GM18861 (cell line): Measurements from ENCODE around the gene TGDS.
A peak's percentile ranks its signal among the peaks of the same experiment; 100 is the strongest.
"Not testable (repeated sequence)": the region's sequence is repeated elsewhere in the genome, so short reads cannot be mapped to it uniquely, and the experiment has no call there.

Experiments
- ATAC-seq: cut with Tn5 transposase; IDR thresholded peaks from one replicate; pipeline ENCODE4 v1.9.1; 2021; ENCODE audit not compliant: unreplicated experiment

Gene TGDS

GRCh38 chr13:94595950-94596574 lies at the start of gene TGDS:
Gene TGDS, minus strand, starts transcription at chr13:94596152. Its CDS starts 16 bp downstream, at chr13:94596136.
- peak; percentile 97 for ATAC-seq

GRCh38 chr13:94641409-94641941 lies 45.5 kb upstream of the TGDS start:
- no peak for ATAC-seq

GRCh38 chr13:94640721-94641120 lies 44.8 kb upstream of the TGDS start:
- no peak for ATAC-seq

- not testable (repeated sequence) for ATAC-seq
Observed at GRCh38 chr13:94637677-94638076, 41.7 kb upstream of the TGDS start.

- no peak for ATAC-seq
Observed at GRCh38 chr13:94636942-94637578, 41.1 kb upstream of the TGDS start.

- ATAC-seq, result not testable (repeated sequence)
Observed at GRCh38 chr13:94636096-94636495, 40.1 kb upstream of the TGDS start.

- no peak for ATAC-seq
Observed at GRCh38 chr13:94632226-94632980, 36.5 kb upstream of the TGDS start.

- ATAC-seq, result no peak
Observed at GRCh38 chr13:94630858-94631257, 34.9 kb upstream of the TGDS start.

- ATAC-seq, result no peak
Observed at GRCh38 chr13:94623316-94623715, 27.4 kb upstream of the TGDS start.

- ATAC-seq, result no peak
Observed at GRCh38 chr13:94622344-94622743, 26.4 kb upstream of the TGDS start.

- peak; percentile 83 for ATAC-seq
Observed at GRCh38 chr13:94620286-94620896, 24.4 kb upstream of the TGDS start.

- ATAC-seq, result peak; percentile 58
Observed at GRCh38 chr13:94617389-94618000, 21.5 kb upstream of the TGDS start.

- ATAC-seq, result no peak
Observed at GRCh38 chr13:94613051-94613450, 17.1 kb upstream of the TGDS start.

GRCh38 chr13:94612050-94612449 lies 16.1 kb upstream of the TGDS start:
- no peak for ATAC-seq

- no peak for ATAC-seq
Observed at GRCh38 chr13:94610475-94610874, 14.5 kb upstream of the TGDS start.

GRCh38 chr13:94609196-94609595 lies 13.2 kb upstream of the TGDS start:
- no peak for ATAC-seq

GRCh38 chr13:94608586-94608985 lies 12.6 kb upstream of the TGDS start:
- no peak for ATAC-seq

- ATAC-seq, result no peak
Observed at GRCh38 chr13:94607939-94608338, 12.0 kb upstream of the TGDS start.

GRCh38 chr13:94607056-94607455 lies 11.1 kb upstream of the TGDS start:
- no peak for ATAC-seq

- no peak for ATAC-seq
Observed at GRCh38 chr13:94602467-94602866, 6.5 kb upstream of the TGDS start.
